ENCODE results near the gene PDX1.

Gene PDX1

GRCh38 chr13:27965740-27966640 is 46.2 kb downstream of the PDX1 start:
- H3K4me3 ChIP-seq (ENCODE audit: low read length): no peak overlapping the region
- DNase-seq (ENCODE audit: low read depth): no peak
- no peak for TF ChIP-seq CTCF (conservative IDR thresholded peaks at IDR 0.05; ENCODE audit: low read length)

GRCh38 chr13:27966641-27967202 is 46.9 kb downstream of the PDX1 start:
- no peak for DNase-seq (ENCODE audit: low read depth)
- TF ChIP-seq CTCF (conservative IDR thresholded peaks at IDR 0.05; ENCODE audit: low read length): no peak
- H3K4me3 ChIP-seq (ENCODE audit: low read length): no peak overlapping the region

- H3K4me3 ChIP-seq (ENCODE audit: low read length): no peak overlapping the region
- TF ChIP-seq CTCF (conservative IDR thresholded peaks at IDR 0.05; ENCODE audit: low read length): no peak
- no peak for DNase-seq (ENCODE audit: low read depth)
Measured at GRCh38 chr13:27967203-27967735, 47.5 kb downstream of the PDX1 start.

GRCh38 chr13:27967736-27968315 is 48.0 kb downstream of the PDX1 start:
- no peak for DNase-seq (ENCODE audit: low read depth)
- H3K4me3 ChIP-seq (ENCODE audit: low read length): no peak overlapping the region
- TF ChIP-seq CTCF (conservative IDR thresholded peaks at IDR 0.05; ENCODE audit: low read length): no peak

- no peak for DNase-seq (ENCODE audit: low read depth)
- no peak for TF ChIP-seq CTCF (conservative IDR thresholded peaks at IDR 0.05; ENCODE audit: low read length)
- no peak overlapping the region for H3K4me3 ChIP-seq (ENCODE audit: low read length)
Measured at GRCh38 chr13:27968316-27969081, 48.7 kb downstream of the PDX1 start.

- H3K4me3 ChIP-seq (ENCODE audit: low read length): no peak within 1 kb of the TSS
- no peak for DNase-seq (ENCODE audit: low read depth)
Measured at GRCh38 chr13:27969082-27969865, 49.5 kb downstream of the PDX1 start, which contains the start of gene CDX2. TSS of gene CDX2 (minus strand) at chr13:27969315. CDS start at chr13:27969006, 309 bp downstream.

More at GRCh38 chr13:27969082-27969865, 49.5 kb downstream of the PDX1 start, which contains the start of gene CDX2:
- no peak for TF ChIP-seq CTCF (conservative IDR thresholded peaks at IDR 0.05; ENCODE audit: low read length)
